K562 (cell line): ENCODE measurements around the gene RNF145. TPM values are rescaled to one million over a fixed set of nuclear protein-coding genes. Genes with fewer than 3 reads are reported as not detected.

Experiments used
- ATAC-seq: fragments of 200-7000 bp; cut with Tn5 transposase; 3 replicates; pipeline ENCODE4 v1.9.1; 2020; ENCODE audit warnings: moderate library complexity
- BruUV-seq: library from RNA; stranded (reverse); fragments of 400-500 nt; replicated peaks from 2 replicates; lab custom pipeline; 2021; lab: Mats Ljungman, UMichigan
- CTCF ChIA-PET: fragments of 300-600 bp; formaldehyde crosslinking; extraction: SDS; loops from one replicate; lab custom pipeline; 2021; ENCODE audit warnings: low intra/inter-chr PET ratio; lab: Yijun Ruan, JAX
- POLR2A ChIA-PET: fragments of 300-600, 350-650 bp; sonication (Branson Sonifier 250); formaldehyde crosslinking; extraction: SDS; loops from one replicate; lab custom pipeline; 2021; ENCODE audit warnings: antibody characterized with exemption, inconsistent platforms; lab: Yijun Ruan, JAX
- DNase-seq, 4 experiments: peaks; one replicate each; pipeline versions ENCODE4 v3.0.0 to v3.0.0-alpha.2; 2011 to 2018; ENCODE audit warnings: low spot score in 3 of 4, mixed read lengths in 3 of 4; ENCODE audit errors: extremely low read depth in 1 of 4
- FAIRE-seq: peaks from 2 replicates; lab custom pipeline; 2011; peaks lifted over from hg19 to GRCh38; lab: Jason Lieb, UNC
- H2AFZ ChIP-seq: 2 replicates; pipeline ENCODE4 v1.6.0; 2011; ENCODE audit warnings: low read depth, low read length, control low read depth, inconsistent platforms
- H3K27ac ChIP-seq: fragments of 200-600 bp; 3 replicates; pipeline ENCODE4 v1.8.0; 2011; ENCODE audit warnings: low read depth, mild to moderate bottlenecking, control low read depth, inconsistent platforms, low read length, moderate library complexity, mixed read lengths; ENCODE audit errors: extremely low read depth
- H3K27me3 ChIP-seq, 2 experiments: fragments of 300-600 bp in 1 of 2; 2 replicates in 1 of 2; 3 replicates in 1 of 2; pipeline versions ENCODE4 v1.6.0 to v1.8.0; 2011; ENCODE audit warnings: inconsistent platforms in 2 of 2, low read length in 2 of 2, mild to moderate bottlenecking in 1 of 2, mixed read lengths in 1 of 2, moderate library complexity in 1 of 2; ENCODE audit not compliant: control insufficient read depth in 2 of 2, insufficient read depth in 2 of 2
- H3K36me3 ChIP-seq: fragments of 300-600 bp; 3 replicates; pipeline ENCODE4 v1.8.0; 2011; ENCODE audit warnings: mild to moderate bottlenecking, low read length, inconsistent platforms; ENCODE audit not compliant: control insufficient read depth, insufficient read depth
- H3K4me1 ChIP-seq, 2 experiments: fragments of 200-600 bp in 1 of 2; replicated peaks in 1 of 2; 2 replicates in 1 of 2; 3 replicates in 1 of 2; pipeline versions ENCODE4 v1.5.1 to v1.8.0; 2011; ENCODE audit warnings: inconsistent platforms in 2 of 2, low read length in 2 of 2, mild to moderate bottlenecking in 1 of 2, mixed read lengths in 1 of 2, moderate library complexity in 1 of 2; ENCODE audit not compliant: control insufficient read depth in 2 of 2, insufficient read depth in 2 of 2
- H3K4me2 ChIP-seq: 2 replicates; pipeline ENCODE4 v1.6.1; 2011; ENCODE audit warnings: low read length, control low read depth, inconsistent platforms, mixed read lengths; ENCODE audit not compliant: insufficient read depth
- H3K4me3 ChIP-seq: fragments of 200-600 bp; sonication (generic), shearing (Covaris generic); 2 replicates; pipeline ENCODE4 v1.5.1; 2016; ENCODE audit warnings: control low read depth, inconsistent platforms
- H3K79me2 ChIP-seq: fragments of 200-600 bp; 3 replicates; pipeline ENCODE4 v1.8.0; 2011; ENCODE audit warnings: low read length, inconsistent platforms; ENCODE audit not compliant: control insufficient read depth, insufficient read depth
- H3K9ac ChIP-seq, 2 experiments: 2 replicates each; pipeline versions ENCODE4 v1.6.0 to v1.6.1; 2011; ENCODE audit warnings: low read depth in 2 of 2, low read length in 2 of 2, control low read depth in 1 of 2, inconsistent platforms in 1 of 2, mild to moderate bottlenecking in 1 of 2, mixed read lengths in 1 of 2; ENCODE audit not compliant: insufficient read depth in 1 of 2
- H3K9me1 ChIP-seq: one replicate; pipeline ENCODE4 v1.6.0; 2011; ENCODE audit warnings: inconsistent platforms, mild to moderate bottlenecking, low read length, moderate library complexity; ENCODE audit not compliant: control insufficient read depth, insufficient read depth
- H3K9me3 ChIP-seq: replicated peaks from 2 replicates; pipeline ENCODE4 v1.5.1; 2011; ENCODE audit warnings: low read depth, low read length, inconsistent platforms; ENCODE audit not compliant: control insufficient read depth, insufficient read depth
- H4K20me1 ChIP-seq: replicated peaks from 2 replicates; pipeline ENCODE4 v1.6.1; 2011; ENCODE audit warnings: low read length, inconsistent platforms, mixed read lengths; ENCODE audit not compliant: control insufficient read depth, insufficient read depth
- ETV5 ChIP-seq: sonication (generic); formaldehyde crosslinking; IDR thresholded peaks from 2 replicates; pipeline ENCODE4 v1.4.0; 2020; ENCODE audit warnings: low read depth, mild to moderate bottlenecking, missing genetic modification reagents
- GABPB1 ChIP-seq: sonication (generic); formaldehyde crosslinking; IDR thresholded peaks from 2 replicates; pipeline ENCODE4 v1.8.0; 2022; ENCODE audit warnings: mild to moderate bottlenecking, missing genetic modification reagents
- GATAD2A ChIP-seq: fragments of 450-650 bp; IDR thresholded peaks from 2 replicates; pipeline ENCODE4 v1.6.1; 2017
- HLTF ChIP-seq: fragments of 450-650 bp; IDR thresholded peaks from 2 replicates; pipeline ENCODE4 v1.6.1; 2016
- MAZ ChIP-seq, 2 experiments: fragments of 450-650 bp in 1 of 2; sonication (generic) in 1 of 2; formaldehyde crosslinking; IDR thresholded peaks in 1 of 2; conservative IDR thresholded peaks in 1 of 2; 2 replicates each; pipeline versions ENCODE4 v1.4.0 to v1.5.0; 2020; ENCODE audit warnings: mild to moderate bottlenecking in 1 of 2, missing genetic modification reagents in 1 of 2
- SMARCC2 ChIP-seq: fragments of 450-650 bp; IDR thresholded peaks from 2 replicates; pipeline ENCODE4 v1.6.1; 2017; ENCODE audit warnings: antibody characterized with exemption, moderate library complexity, mild to moderate bottlenecking, low read depth
- TCF3 ChIP-seq: sonication (generic); formaldehyde crosslinking; IDR thresholded peaks from 2 replicates; pipeline ENCODE4 v1.4.0; 2020; ENCODE audit warnings: mild to moderate bottlenecking, missing genetic modification reagents
- TEAD4 ChIP-seq, 2 experiments: sonication (generic) in 1 of 2; formaldehyde crosslinking in 1 of 2; IDR thresholded peaks; 2 replicates each; pipeline versions ENCODE4 v1.6.1 to v1.8.0; 2012 to 2022; ENCODE audit warnings: borderline replicate concordance in 1 of 2, inconsistent platforms in 1 of 2, low read length in 1 of 2, mild to moderate bottlenecking in 1 of 2, missing genetic modification reagents in 1 of 2
- ZNF253 ChIP-seq: fragments of 250-450 bp; sonication (Bioruptor Pico); conservative IDR thresholded peaks from 2 replicates; pipeline ENCODE4 v1.6.1; 2021; ENCODE audit warnings: mild to moderate bottlenecking
- ZNF830 ChIP-seq: fragments of 250-450 bp; sonication (Bioruptor Pico); IDR thresholded peaks from 2 replicates; pipeline ENCODE4 v1.5.0; 2021; ENCODE audit warnings: mild to moderate bottlenecking
- WGBS: fragments of 100-300 bp; shearing (Covaris generic); methylation state at CpG from one replicate; pipeline ENCODE4 v1.1.6; 2016; ENCODE audit warnings: low coverage, mixed read lengths; ENCODE audit not compliant: insufficient coverage; ENCODE audit errors: missing lambda C conversion rate; 5-methylcytosine and 5-hydroxymethylcytosine counted together
- in situ Hi-C: fragments of 300-500 bp; cut with MboI; formaldehyde crosslinking; loops from 4 replicates; pipeline ENCODE4 v1.15.0; 2018; ENCODE audit warnings: inconsistent platforms, mixed read lengths
- intact Hi-C: fragments of 100-400 bp; cut with micrococcal nuclease; formaldehyde crosslinking; loops from 2 replicates; pipeline ENCODE4 v1.14.2; 2022
- polyA plus RNA-seq, 8 experiments: library from polyadenylated mRNA; depleted of rRNA in 4 of 8; stranded (reverse) in 5 of 8; unstranded in 3 of 8; fragments of >200 nt; fragmentation: Nextera tagmentation in 2 of 8; fragmentation: Illumina TruSeq in 1 of 8; extraction: Ambion mirVana in 2 of 8; extraction: Trizol in 1 of 8; gene quantifications; 2 replicates each; pipeline versions ENCODE4 v1.2.1 to v1.2.3, GENCODE V29; 2011 to 2014; ENCODE audit warnings: inconsistent platforms in 1 of 8, missing spikeins in 1 of 8
- total RNA-seq, 7 experiments: library from RNA; depleted of rRNA in 6 of 7; stranded (reverse); fragments of >200 nt in 6 of 7; fragmentation: Illumina TruSeq in 2 of 7; extraction: Trizol in 2 of 7; gene quantifications; 2 replicates each; pipeline versions ENCODE4 v1.2.1 to v1.2.3, GENCODE V29; 2011 to 2021; ENCODE audit warnings: low replicate concordance in 1 of 7
- TF ChIP-seq, protein P1 (sequence below): sonication (generic); formaldehyde crosslinking; IDR thresholded peaks from 2 replicates; pipeline ENCODE4 v1.8.0; 2023; ENCODE audit warnings: mild to moderate bottlenecking, missing genetic modification reagents
- TF ChIP-seq, protein P2 (sequence below): sonication (generic); IDR thresholded peaks from 2 replicates; pipeline ENCODE4 v1.6.1; 2016
- TF ChIP-seq, protein P3 (sequence below): sonication (generic); formaldehyde crosslinking; IDR thresholded peaks from 2 replicates; pipeline ENCODE4 v1.8.1; 2023; ENCODE audit warnings: mild to moderate bottlenecking, missing genetic modification reagents, moderate library complexity
- TF ChIP-seq, protein P4 (sequence below): fragments of 250-450 bp; sonication (Bioruptor Pico); IDR thresholded peaks from 2 replicates; pipeline ENCODE4 v1.4.0; 2020

The RNF145 gene
- total and polyA plus RNA-seq, 9 of the 15 experiments (the other 6 are each of a cell fraction or from before 2014, with no cell fraction given) = 13.6 to 40.7 (median 25.4) TPM

DNA sequence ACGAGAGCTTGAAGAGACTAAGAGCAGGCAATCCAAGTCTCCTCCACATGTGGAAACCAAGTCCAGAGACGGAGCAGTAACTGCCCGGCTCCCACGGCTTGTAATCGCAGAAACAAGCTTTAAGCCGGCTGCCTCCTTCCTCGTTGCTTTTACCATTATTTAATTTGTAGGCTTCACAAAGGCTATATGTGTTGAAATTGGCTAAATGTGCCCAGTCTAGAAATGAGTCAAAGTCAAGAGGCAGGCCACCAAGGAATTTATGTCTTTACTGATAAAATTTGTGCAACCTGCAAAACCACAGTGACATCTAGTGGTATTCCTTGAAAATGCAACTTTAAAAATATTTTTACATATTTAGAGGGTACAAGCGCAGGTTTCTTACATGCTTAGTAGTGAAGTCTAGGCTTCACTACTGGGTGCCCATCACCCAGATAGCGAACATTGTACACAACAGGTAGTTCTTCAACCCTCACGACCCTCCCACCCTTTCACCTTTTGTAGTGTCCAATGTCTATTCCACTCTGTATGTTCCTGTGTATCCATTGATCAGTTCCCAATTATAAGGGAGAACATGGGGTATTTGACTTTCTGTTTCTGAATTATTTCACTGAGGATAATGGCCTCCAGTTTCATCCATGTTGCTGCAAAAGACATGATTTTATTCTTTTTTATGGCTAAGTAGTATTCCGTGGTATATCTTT lies 76.2 kb downstream of the RNF145 start:
- ATAC-seq (peak; percentile 72), FAIRE-seq (peak; percentile 85), DNase-seq (peak; percentile 18 to 65 (median 38))
- POLR2A ChIA-PET = interaction anchor here (1.0 kb wide), 1 partner anchor 14 kb away, joined by 5 read pairs; no protein-coding TSS in a partner anchor
- Histone ChIP-seq H3K27me3 (peaks cover 0 to 8% of the 10 kb centered on the region in 2 experiments; a peak in 4 of 5 replicates), H3K4me1 (peaks cover 0 to 3% of the 10 kb centered on the region in 2 experiments; a peak in 2 of 5 replicates), H3K9ac (no peak overlapping the region), H3K4me3 (no peak overlapping the region), H4K20me1 (no peaks in the 10 kb centered on the region), H2AFZ (peak overlapping the region; percentile 64), H3K4me2 (no peak overlapping the region), H3K79me2 (no peaks in the 10 kb centered on the region), H3K9me3 (no peaks in the 10 kb centered on the region), H3K36me3 (no peaks in the 10 kb centered on the region), H3K27ac (no peak overlapping the region), H3K9me1 (no peaks in the 10 kb centered on the region)
- BruUV-seq = no TSS peak
- CTCF ChIA-PET = interaction anchor here (0.6 to 1.6 kb wide), 4 partner anchors 26 to 1371 kb away, joined by 3 to 17 read pairs (median 4); no protein-coding TSS in a partner anchor
- 12% methylated on average over 11 of the region's 11 CpGs for WGBS
- intact Hi-C loops = loop anchor here (1.0 to 2.0 kb wide), 4 partner anchors 26 to 1058 kb away; no protein-coding TSS in a partner anchor
- in situ Hi-C loops = loop anchor here (10.0 kb wide), 1 partner anchor 958 kb away; no protein-coding TSS in a partner anchor
- no peak for TF ChIP-seq ETV5 (CRISPR knock-in tag)
- TF ChIP-seq GABPB1 = no peak
- no peak for TF ChIP-seq HLTF
- TF ChIP-seq SMARCC2 = no peak
- TF ChIP-seq, protein P1, sequence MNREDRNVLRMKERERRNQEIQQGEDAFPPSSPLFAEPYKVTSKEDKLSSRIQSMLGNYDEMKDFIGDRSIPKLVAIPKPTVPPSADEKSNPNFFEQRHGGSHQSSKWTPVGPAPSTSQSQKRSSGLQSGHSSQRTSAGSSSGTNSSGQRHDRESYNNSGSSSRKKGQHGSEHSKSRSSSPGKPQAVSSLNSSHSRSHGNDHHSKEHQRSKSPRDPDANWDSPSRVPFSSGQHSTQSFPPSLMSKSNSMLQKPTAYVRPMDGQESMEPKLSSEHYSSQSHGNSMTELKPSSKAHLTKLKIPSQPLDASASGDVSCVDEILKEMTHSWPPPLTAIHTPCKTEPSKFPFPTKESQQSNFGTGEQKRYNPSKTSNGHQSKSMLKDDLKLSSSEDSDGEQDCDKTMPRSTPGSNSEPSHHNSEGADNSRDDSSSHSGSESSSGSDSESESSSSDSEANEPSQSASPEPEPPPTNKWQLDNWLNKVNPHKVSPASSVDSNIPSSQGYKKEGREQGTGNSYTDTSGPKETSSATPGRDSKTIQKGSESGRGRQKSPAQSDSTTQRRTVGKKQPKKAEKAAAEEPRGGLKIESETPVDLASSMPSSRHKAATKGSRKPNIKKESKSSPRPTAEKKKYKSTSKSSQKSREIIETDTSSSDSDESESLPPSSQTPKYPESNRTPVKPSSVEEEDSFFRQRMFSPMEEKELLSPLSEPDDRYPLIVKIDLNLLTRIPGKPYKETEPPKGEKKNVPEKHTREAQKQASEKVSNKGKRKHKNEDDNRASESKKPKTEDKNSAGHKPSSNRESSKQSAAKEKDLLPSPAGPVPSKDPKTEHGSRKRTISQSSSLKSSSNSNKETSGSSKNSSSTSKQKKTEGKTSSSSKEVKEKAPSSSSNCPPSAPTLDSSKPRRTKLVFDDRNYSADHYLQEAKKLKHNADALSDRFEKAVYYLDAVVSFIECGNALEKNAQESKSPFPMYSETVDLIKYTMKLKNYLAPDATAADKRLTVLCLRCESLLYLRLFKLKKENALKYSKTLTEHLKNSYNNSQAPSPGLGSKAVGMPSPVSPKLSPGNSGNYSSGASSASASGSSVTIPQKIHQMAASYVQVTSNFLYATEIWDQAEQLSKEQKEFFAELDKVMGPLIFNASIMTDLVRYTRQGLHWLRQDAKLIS = no peak
- no peak for TF ChIP-seq ZNF253 (CRISPR knock-in tag)
- TF ChIP-seq ZNF830 (CRISPR knock-in tag) = no peak
- TF ChIP-seq, protein P2, sequence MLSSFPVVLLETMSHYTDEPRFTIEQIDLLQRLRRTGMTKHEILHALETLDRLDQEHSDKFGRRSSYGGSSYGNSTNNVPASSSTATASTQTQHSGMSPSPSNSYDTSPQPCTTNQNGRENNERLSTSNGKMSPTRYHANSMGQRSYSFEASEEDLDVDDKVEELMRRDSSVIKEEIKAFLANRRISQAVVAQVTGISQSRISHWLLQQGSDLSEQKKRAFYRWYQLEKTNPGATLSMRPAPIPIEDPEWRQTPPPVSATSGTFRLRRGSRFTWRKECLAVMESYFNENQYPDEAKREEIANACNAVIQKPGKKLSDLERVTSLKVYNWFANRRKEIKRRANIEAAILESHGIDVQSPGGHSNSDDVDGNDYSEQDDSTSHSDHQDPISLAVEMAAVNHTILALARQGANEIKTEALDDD = no peak
- TF ChIP-seq, protein P3, sequence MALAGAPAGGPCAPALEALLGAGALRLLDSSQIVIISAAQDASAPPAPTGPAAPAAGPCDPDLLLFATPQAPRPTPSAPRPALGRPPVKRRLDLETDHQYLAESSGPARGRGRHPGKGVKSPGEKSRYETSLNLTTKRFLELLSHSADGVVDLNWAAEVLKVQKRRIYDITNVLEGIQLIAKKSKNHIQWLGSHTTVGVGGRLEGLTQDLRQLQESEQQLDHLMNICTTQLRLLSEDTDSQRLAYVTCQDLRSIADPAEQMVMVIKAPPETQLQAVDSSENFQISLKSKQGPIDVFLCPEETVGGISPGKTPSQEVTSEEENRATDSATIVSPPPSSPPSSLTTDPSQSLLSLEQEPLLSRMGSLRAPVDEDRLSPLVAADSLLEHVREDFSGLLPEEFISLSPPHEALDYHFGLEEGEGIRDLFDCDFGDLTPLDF (CRISPR knock-in tag) = no peak
- no peak for TF ChIP-seq GATAD2A
- TF ChIP-seq TEAD4 (IDR thresholded peaks at IDR 0.05; ENCODE audit: low read length) = peak; percentile 69
- TF ChIP-seq TEAD4 (CRISPR knock-in tag; IDR thresholded peaks at IDR 0.05; ENCODE audit: borderline replicate concordance) = no peak
- no peak for TF ChIP-seq TCF3 (CRISPR knock-in tag)
- TF ChIP-seq MAZ (CRISPR knock-in tag; conservative IDR thresholded peaks at IDR 0.05 in 1 of 2, IDR thresholded peaks at IDR 0.05 in 1 of 2) = 0 out of 4 replicates have a peak, but pooled peaks of 1 of the 2 experiments have one; percentile 18
- TF ChIP-seq, protein P4, sequence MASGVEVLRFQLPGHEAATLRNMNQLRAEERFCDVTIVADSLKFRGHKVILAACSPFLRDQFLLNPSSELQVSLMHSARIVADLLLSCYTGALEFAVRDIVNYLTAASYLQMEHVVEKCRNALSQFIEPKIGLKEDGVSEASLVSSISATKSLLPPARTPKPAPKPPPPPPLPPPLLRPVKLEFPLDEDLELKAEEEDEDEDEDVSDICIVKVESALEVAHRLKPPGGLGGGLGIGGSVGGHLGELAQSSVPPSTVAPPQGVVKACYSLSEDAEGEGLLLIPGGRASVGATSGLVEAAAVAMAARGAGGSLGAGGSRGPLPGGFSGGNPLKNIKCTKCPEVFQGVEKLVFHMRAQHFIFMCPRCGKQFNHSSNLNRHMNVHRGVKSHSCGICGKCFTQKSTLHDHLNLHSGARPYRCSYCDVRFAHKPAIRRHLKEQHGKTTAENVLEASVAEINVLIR (CRISPR knock-in tag) = no peak
